ENCODE measurements around the gene PHLDB1.

GRCh38 chr11:118565051-118565450 lies 42.4 kb upstream of the PHLDB1 start:
- TF ChIP-seq CTCF (conservative IDR thresholded peaks at IDR 0.05; ENCODE audit: low read depth, low read length) (no peak), EZH2 (IDR thresholded peaks at IDR 0.05; ENCODE audit: borderline replicate concordance, low read depth, low read length, poor library complexity, severe bottlenecking) (no peak)

Data from A673 (cell line).